Astrocyte of the spinal cord (primary cell): ENCODE data around the gene NKAPL.
"Not testable (repeated sequence)": the region's sequence is repeated elsewhere in the genome, so short reads cannot be mapped to it uniquely, and the experiment has no call there.

Experiments
- DNase-seq: peaks from one replicate; pipeline ENCODE4 v3.0.0; 2011; ENCODE audit warnings: low read depth, low spot score
- H3K4me3 ChIP-seq: 2 replicates; pipeline ENCODE4 v1.5.1; 2011; ENCODE audit warnings: low read depth, mild to moderate bottlenecking, low read length, moderate library complexity
- CTCF ChIP-seq: IDR thresholded peaks from 2 replicates; pipeline ENCODE4 v1.5.1; 2012; ENCODE audit warnings: low read depth, mild to moderate bottlenecking, low read length, inconsistent platforms
- in situ Hi-C: cut with HindIII; loops from 2 replicates; pipeline ENCODE4 v1.10.0; 2017; ENCODE audit warnings: low sequenced_read_pairs

Gene NKAPL

GRCh38 chr6:28291573-28291972 lies 32.5 kb downstream of the NKAPL start:
- TF ChIP-seq CTCF = no peak
- no peak overlapping the region for H3K4me3 ChIP-seq
- DNase-seq = no peak
- in situ Hi-C loops = no loop called here

GRCh38 chr6:28295326-28295725 lies 36.2 kb downstream of the NKAPL start:
- DNase-seq = no peak
- no peak for TF ChIP-seq CTCF
- in situ Hi-C loops = no loop called here
- no peak overlapping the region for H3K4me3 ChIP-seq

- DNase-seq = no peak
- in situ Hi-C loops = no loop called here
- H3K4me3 ChIP-seq = no peak overlapping the region
- TF ChIP-seq CTCF = no peak
Observed at GRCh38 chr6:28296520-28297060, 37.5 kb downstream of the NKAPL start.

DNA sequence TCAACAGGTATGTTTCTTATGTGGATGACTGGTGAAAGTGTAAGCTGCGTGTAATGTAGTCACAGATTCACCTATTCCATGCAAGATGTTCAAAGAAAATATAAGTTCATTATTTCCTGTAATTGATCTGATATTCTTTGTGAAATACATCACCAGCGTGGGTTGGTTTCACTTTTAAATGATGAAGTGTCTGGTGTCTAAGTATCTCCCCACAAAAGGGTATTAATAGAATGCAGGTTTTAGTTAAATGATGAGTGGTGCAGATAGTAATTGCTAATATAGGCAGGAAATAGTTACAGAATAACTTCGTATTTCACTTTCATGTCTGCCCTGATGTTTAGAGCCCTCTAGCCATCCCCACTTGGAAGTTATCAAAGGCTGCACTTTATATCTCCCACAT lies 44.5 kb downstream of the NKAPL start:
- in situ Hi-C loops = no loop called here
- TF ChIP-seq CTCF = no peak
- no peak overlapping the region for H3K4me3 ChIP-seq
- DNase-seq = no peak

- in situ Hi-C loops, DNase-seq: not testable (repeated sequence)
Observed at GRCh38 chr6:28306363-28306762, 47.3 kb downstream of the NKAPL start.

More at GRCh38 chr6:28306363-28306762, 47.3 kb downstream of the NKAPL start:
- H3K4me3 ChIP-seq = not testable (repeated sequence)
